HPDE6-E6E7 (cell line): ENCODE results near the gene BTAF1.
"Not testable (repeated sequence)": the region's sequence is repeated elsewhere in the genome, so short reads cannot be mapped to it uniquely, and the experiment has no call there.

Source experiments
- DNase-seq: peaks from one replicate; pipeline ENCODE4 v3.0.0; 2011; ENCODE audit warnings: missing footprints; ENCODE audit errors: extremely low spot score

The BTAF1 gene

DNA sequence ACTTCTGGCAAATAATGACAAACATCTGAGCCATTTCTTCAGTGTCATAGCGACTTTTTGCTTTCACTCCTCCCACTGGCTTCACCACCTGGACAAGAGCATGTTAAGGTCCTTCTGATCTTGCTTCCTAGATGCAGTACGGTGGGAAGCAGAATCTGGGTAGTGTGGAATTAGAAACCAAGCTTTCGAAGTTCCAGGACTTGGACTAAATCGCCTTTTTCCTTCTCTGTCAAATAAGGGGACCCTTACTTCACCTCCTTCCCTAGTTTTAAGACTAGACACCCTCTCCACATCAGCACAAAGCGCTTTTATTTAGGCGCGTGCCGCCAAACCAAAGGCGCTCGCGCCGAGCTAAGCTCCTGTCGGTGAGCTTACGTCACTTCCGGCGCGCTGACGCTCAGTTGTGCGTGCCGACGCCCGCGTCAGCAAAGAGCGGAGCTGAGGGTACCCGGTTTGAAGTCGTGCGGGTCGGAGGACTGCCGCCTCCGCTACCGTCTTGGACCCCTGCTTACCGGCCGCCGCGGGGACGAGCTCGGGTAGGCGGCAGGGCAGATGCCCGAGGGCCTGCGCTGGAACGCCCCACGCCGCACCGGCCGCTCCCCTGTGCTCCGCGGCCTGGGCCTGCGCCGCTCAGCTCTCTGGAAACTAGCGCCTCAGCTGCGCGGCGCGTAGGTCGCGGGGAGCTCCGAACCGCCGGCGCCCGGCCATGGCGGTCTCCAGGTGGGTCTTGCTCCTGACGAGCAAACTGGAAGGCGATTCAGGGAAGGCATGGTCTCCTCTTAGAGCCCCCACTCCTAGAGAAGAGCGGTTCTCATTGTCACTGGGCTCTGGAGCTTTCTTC lies at the start of gene BTAF1:
TSS of gene BTAF1 (plus strand) at position 400 of the 841 bp plus-strand sequence. CDS start at position 707, 307 bp downstream.
- DNase-seq: peak; percentile 75

DNA sequence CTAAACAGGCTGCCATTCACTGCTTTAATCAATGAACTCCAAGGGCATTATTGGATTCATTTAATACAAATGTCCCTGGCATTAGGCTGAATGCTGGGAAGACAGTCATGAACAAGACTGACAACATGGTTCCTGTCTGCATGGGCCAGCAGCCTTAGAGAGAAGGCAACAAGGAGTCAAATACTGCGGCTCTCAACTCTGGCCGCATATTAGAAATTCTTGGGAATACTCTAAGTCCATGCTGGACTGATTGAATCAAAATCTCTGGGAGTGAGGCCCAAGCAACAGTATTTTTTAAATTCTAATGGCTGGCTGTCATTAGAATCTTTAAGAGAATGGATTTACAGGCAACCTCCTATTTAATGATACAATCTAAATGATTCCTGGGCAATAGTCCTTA lies 48.4 kb upstream of the BTAF1 start:
- no peak for DNase-seq

DNA sequence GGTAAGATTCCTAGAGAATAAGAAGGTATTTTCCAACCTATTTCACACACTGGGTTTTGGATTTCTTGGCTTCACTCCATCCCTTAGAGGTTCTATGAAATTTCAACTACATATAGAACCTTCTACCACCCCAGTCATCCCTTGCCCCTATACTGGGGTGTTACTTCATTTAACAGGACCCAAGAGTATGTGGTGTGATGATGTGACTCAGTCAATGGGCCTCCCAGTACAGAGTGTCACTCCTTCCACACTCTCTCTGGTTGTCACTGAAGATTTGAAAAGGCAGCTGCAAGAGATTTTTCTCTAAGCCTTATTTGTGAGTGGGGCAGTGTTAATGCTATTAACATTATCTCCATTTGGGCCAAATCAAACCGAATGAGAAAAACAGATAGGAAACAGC lies 47.8 kb upstream of the BTAF1 start:
- no peak for DNase-seq

DNA sequence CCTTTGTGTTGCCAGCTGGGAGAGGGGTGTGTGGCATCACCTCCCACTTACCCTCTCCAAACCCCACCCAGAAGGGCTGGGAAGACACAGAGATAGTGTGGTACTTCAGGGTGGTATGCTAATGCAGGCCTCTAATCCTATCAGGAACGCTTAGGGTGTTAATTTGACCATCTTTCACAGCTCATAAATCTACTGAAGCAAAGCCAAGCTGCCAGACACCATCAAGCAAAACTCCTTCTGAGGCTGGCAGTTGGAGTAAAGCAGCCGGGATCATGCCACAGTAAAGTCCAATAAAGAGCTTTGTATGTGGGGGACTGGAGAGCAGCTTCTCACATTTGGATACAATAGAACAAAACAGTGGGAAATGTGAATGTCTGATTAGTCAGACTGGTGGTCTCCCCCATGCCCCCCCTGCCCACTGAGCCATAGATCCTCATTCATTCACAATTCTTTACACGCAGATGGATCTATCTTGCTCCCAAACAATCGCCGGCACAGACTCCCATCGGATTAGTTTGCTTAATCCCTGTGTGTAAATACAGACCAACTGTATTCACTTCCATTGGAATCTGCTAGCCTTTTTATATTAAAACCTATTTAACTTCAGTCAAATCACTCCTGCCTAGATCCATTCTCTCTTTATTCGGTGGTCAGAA lies 43.9 kb upstream of the BTAF1 start:
- no peak for DNase-seq

DNA sequence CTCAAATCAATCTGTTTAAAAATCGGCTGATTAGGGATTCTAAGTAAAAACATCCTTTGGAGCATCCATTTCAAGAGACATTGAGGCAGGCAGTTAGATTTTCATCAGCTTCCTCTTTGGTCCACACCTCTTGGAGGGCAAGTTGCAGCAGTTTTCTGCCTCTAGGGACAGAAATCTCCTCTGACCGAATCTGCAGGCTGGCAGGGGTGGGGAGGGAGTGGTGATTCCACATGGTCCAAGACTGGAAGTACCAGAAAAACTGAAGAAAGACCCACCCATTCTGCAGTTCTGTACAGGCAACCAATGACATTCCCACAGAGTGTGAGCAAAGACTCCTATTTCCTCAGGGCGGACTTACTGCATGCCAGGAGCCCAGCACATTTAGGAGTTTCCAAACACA lies 43.3 kb upstream of the BTAF1 start:
- DNase-seq: peak; percentile 69

DNA sequence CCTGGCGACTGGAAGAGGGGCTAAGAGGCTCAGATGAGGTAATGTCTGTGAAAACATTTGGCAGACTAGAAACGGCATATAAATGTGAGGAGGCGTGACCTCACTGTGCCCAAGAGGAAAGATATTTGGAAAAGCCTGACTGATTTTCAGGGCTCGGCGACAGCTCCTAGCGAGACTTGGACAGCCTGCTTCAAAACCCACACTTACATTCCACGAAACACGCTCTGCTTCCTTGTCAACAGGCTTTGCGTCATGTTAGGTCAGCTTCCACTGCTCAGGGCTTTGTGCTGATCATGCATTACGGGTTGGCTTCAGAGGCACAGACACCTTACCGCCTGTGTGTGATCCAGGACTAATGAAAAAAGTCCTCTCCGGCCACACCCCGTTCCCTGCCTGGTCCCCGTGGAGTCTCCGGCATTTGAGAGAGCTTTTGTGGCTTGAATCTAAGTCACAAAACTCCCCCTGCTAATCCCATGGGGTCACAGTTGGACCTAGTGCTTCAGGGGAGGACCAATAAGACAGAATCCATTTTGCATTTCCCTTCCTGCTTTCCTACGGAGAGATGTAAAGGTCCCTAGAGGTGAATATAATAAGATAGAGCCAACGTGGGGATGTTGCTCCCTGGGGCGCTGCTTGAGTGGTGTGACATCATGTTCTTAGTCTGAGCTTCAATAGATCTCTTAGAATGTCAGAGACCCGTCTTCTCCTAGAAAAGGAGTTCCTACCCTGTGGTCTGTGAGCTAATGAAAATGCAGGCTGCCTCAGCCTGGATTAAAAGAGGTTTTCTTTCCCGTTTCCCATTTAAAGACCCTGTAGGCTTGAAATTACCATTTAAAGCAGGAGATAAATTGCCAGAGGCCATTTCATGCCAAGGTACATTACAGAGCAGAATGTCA lies 39.8 kb upstream of the BTAF1 start:
- no peak for DNase-seq

DNA sequence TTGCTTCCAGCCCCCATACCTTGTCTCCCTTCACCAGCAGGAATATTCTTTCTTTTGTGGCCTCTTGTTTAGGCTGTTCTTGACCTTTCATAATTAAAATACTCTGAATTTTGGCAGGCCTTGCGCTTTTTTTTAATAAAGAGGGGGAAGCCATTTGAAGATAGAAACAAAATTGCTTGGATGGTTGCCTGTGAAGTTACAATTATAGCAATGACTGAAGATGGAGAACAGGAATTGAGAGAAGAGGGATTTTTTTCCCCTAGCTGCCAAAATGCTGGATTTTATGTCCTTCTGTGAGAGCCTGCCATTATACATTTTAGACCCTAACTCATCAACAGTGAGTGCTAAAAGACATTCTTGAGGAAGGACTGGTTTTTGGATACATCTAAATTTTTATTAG lies 39.0 kb upstream of the BTAF1 start:
- DNase-seq: no peak

DNA sequence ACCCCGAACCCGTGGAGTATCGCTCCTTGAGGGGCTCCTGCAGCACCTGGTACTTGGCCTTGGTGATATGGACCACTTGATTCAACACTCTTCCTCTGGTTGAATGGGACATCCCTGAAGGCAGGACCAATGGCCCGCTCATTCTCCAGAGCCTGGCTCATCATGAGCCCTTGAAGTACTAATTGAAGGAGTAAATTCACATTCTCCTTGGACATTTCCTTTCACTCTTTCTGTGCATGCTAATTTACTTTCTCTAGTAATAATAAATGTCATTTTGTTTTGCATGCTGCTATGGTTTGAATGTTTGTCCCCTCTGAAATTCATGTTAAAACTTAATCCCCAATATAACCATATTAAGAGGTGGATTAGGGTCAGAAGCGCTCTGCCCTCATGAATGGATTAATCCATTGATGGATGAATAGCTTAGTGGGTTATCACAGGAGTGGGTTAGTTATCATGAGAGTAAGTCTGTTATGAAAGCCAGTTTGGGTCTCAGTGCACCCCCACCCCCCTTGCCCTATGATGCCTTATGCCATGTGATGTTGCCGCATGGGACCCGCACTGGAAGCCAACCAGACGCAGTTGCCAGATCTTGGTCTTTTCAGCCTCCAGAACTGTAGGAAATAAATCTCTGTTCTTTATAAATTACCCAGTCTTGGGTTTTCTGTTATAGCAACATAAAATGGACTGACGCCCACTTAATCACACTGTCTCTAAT lies 38.0 kb upstream of the BTAF1 start:
- DNase-seq: no peak

DNA sequence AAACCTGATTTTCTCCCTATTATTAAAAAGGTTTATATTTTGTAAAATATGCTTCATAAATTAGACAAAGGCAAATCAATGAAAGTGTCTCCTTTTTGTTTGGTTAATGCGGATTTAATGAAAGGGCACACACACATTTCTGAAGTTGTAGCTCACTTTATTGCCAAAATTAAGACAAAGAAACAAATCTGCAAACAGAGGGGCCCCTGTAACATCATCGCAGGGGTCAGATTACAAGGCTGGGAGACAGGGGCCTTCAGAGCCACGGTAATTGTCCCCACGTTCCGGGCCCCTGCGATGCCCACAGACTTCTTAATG lies 36.7 kb upstream of the BTAF1 start:
- no peak for DNase-seq

DNA sequence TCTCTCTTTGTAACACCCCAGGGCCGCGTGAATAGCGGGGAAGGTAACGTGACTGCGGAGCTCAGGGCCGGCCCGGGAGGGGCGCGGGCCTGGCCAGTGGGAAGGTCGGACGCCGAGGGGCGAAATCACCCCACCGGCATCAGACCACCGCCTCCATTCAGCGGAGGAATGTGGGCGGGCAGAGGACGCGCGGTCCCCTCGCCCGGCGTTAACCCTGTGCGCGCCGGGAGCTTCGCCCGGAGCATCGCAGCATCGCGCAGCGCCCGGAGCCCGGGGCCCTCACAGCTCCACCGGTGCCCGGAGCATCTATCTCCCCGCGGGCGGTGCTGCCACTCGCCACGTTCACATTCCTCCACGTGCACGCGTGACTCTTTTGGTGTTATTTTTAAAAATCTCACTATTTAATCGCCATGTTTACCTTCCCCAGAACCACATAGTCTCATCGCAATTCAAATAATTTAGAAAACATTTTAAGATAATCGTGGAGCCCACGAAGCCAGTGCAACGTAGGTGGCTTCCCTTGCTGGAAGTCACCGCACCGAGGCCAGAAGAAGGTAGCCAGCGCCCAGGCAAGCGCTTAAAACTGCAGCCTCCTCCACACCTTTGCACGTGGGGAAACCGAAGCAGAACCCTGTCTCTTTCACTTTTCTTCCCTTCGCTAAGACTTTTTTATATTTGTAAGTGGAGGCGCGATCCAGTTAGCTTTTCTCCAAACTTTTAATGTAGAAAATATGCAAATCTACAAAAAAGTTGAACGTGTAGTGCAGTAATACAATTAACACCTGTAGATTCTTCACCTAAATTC lies 36.1 kb upstream of the BTAF1 start:
- DNase-seq: no peak

DNA sequence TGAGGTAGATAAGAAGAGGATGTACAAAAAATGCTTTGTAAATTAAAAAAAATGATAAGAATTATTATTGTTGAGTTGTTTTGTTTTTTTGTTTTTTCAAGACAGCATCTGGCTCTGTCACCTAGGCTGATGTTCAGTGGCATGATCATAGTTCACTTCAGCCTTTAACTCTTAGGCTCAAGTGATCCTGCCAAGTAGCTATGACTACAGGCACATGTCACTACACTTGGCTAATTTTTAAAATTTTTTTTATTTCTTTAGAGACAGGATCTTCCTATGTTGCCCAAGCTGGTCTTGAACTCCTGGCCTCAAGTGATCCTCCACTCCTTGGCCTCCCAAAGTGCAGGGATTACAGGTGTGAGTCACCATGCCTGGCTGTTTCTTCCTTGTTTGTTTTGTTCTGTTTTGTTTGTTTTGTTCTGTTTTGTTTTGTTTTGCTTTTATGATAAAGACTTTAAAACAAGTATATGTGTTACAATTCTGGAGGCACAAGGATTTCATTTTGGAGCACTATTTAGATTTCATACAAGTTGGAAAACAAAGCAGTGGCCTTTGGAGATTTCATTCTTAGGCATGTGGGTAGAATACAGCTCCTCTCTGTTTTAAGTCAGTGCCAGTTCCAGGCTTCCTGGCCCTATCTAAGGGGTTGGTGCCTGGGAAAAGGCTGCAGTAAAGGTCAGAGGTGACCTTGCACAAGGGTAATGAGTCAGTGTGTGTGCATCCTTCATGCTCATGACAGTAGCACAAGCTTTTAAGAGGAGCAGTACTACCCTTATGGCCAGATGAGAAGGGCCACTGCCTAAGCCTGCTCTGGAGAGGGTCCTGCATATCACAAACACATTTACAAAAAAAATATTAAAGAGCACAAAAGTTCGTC lies 32.2 kb upstream of the BTAF1 start:
- no peak for DNase-seq

DNA sequence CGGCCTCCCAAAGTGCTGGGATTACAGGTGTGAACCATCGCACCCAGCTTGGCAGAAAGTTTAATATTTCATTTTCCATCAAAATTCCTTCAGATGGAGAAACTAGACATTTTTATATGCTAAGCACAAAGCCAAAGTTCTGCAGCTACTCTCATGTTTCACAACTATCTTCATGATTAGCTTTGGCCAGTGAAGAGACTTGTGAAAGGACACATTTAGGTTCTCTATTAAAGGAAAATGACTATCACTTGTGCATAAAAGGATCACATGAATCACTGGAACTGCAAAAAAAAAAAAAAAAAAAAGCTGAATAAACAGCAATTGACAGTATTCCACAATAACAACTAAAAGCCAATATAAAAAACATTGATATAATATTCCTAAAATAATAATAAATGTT lies 30.5 kb upstream of the BTAF1 start:
- no peak for DNase-seq

DNA sequence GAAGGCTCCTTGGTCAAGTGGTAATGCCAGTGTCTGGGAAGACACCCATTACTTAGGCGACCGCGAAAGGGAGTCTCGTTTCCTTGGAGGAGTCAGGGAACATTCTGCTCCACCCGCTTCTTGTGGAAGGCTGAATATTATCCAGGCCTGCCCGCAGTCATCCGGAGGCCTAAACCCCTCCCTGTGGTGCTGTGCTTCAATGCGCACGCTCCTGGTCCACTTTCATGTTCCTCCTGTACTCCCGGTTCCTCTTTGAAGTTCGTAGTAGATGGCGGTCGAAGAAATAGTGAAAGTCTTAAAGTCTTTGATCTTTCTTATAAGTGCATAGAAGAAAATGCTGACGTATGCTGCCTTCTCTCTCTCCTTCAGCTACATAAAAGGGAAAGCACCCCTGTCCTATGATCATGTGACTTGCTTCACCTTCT lies 29.3 kb upstream of the BTAF1 start:
- DNase-seq: not testable (repeated sequence)

DNA sequence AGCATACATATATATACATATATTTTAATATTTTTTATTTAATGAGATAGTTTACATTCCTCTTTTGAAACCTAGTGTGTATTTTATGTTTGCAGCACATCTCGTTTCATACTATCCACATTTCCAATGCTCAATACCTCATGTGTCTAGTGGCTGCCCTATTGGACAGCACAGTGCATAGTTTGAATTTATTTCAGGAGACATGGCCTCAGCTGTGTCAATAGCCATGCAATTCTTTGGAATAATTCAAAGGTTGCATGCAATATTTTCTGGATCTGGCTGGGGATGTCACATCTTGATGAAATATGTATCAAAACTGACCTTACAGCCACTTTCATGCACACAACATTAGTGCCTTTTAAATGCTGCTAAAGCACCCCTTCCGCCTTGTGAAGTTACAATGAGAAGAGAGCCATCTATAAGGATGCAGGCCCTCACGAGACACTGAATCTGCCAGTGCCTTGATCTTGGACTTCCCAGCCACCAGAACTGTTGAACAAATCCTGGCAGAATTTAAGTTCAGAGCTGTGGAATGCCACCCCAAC lies 27.3 kb upstream of the BTAF1 start:
- DNase-seq: no peak

DNA sequence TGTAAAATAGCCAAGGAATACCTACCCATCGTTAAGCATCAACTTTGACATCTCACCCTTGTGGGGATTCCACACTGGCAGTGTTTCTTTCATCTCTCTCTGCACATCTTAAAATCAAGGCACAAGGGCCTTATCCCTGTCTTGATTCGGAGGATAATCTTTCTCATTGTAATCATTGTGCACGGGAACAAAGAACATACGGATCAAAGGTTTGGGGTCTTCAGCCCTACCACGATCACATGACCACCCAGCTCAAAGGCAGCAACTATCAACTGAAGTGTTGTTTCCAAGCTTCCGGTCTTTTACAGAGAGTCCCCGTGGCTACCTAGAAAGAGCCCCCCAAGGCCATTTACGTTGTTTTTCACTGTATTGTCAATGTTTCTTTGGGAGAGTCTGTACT lies 26.1 kb upstream of the BTAF1 start:
- no peak for DNase-seq

DNA sequence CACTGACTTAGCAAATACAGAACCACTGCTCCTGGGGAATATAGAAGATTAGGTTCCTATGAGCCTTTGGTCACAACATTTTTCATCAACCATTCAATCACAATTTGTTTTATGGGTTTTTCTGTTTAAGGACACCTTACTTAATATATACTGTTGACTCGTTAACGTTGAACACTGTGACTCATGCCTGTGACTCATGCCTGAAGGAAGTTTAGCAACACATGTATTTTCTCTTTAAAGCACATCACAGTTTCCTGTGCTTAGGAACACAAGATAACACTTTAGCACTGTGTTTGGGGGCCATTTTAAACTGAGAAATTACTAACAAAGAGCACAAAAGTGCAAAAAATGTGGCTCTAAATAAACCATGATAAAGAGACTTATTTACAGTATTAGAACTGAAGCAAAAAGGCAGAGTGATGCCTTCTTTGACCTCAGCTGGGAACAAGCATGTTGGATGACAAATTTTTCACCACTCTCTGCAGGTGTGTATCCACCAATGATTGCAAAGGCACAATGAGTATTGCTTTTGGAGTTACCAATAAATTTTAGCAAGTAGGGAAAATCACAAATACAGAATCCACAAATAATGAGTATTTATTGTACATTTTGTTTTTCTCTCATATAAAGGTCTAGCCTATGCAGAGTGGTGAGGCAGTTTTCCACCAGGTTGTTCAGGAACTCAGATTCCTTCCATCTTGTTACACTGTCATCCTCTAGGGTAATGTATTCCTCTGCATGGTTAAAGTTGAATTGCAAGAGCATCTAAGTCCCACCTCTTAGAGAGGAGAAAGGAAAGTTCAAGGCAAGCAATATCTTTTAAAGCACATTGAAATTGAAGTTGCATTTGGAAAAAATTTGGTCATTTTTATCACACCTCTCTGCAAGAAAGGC lies 21.5 kb upstream of the BTAF1 start:
- DNase-seq: peak; percentile 58

DNA sequence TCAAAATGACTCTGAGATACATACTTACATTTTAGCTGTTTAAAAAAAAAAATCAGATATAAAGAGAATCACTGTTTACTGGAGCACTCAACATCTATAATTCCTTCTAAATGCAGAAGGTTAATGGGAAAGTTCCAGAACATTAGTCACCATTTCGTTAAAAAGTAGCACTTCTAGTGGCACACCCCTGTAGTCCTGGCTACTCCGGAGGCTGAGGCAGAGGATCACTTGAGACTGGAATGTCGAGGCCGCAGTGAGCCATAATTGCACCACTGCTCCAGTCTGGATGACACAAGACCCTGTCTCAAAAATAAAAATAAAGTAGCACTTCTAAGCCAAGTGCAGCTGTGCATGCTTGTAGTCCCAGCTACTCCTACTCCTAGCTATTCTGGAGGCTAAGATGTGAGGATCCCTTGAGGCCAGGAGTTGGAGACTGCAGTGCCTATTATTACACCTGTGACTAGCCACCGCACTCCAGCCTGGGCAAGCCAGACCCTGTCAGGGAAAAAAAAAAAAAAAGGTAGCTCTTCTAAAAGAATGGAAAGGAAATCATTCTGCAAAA lies 16.5 kb upstream of the BTAF1 start:
- DNase-seq: no peak

DNA sequence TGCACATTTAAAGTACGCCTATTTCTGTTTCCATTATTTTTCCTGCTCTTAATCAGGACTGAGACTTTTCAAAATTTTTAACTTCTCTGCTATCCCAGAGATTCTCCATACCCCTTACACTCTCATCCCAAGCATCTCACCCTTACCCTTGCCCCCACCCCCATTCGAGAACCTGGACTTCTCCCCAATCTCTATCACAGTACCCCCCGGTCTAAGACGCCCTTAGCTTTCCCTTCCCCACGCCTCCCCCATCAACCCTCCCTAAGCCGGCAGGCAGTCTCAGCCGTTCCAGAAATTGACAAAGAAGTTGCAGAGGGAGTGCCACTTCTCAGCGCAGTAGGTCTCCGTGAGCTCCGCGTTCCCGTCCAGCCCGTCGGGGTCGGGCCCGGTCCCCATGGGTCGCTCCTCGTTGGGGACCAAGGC lies 15.6 kb upstream of the BTAF1 start:
- DNase-seq: peak; percentile 17
